Fibroblast of the aortic adventitia (primary cell): ENCODE results near the gene TPST2. TPM values are rescaled to one million over a fixed set of nuclear protein-coding genes. Genes with fewer than 3 reads are reported as not detected.
"Not testable (repeated sequence)": the region's sequence is repeated elsewhere in the genome, so short reads cannot be mapped to it uniquely, and the experiment has no call there.

Source experiments
- DNase-seq: peaks from one replicate; pipeline ENCODE4 v3.0.0-alpha.2; 2010; ENCODE audit warnings: low read depth
- H3K4me3 ChIP-seq: 2 replicates; pipeline ENCODE4 v1.5.1; 2011; ENCODE audit warnings: low read depth, mild to moderate bottlenecking, control low read depth, low read length, moderate library complexity
- total RNA-seq: library from RNA; depleted of rRNA; stranded (reverse); fragments of >200 nt; gene quantifications from 2 replicates; pipeline ENCODE4 v1.2.3, GENCODE V29; 2012; ENCODE audit warnings: low replicate concordance
- TF ChIP-seq, protein P1 (sequence below): IDR thresholded peaks from 2 replicates; pipeline ENCODE4 v1.5.1; 2011; ENCODE audit warnings: mild to moderate bottlenecking, low read length, control low read depth, inconsistent platforms; ENCODE audit not compliant: insufficient read depth

Gene TPST2
- total RNA-seq, 1 donor: 15.5 TPM

- DNase-seq: no peak
- TF ChIP-seq, protein P1, sequence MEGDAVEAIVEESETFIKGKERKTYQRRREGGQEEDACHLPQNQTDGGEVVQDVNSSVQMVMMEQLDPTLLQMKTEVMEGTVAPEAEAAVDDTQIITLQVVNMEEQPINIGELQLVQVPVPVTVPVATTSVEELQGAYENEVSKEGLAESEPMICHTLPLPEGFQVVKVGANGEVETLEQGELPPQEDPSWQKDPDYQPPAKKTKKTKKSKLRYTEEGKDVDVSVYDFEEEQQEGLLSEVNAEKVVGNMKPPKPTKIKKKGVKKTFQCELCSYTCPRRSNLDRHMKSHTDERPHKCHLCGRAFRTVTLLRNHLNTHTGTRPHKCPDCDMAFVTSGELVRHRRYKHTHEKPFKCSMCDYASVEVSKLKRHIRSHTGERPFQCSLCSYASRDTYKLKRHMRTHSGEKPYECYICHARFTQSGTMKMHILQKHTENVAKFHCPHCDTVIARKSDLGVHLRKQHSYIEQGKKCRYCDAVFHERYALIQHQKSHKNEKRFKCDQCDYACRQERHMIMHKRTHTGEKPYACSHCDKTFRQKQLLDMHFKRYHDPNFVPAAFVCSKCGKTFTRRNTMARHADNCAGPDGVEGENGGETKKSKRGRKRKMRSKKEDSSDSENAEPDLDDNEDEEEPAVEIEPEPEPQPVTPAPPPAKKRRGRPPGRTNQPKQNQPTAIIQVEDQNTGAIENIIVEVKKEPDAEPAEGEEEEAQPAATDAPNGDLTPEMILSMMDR: no peak
- no peak overlapping the region for H3K4me3 ChIP-seq
These were observed 54.9 kb downstream of the TPST2 start for GRCh38 chr22:26534874-26535602.

DNA sequence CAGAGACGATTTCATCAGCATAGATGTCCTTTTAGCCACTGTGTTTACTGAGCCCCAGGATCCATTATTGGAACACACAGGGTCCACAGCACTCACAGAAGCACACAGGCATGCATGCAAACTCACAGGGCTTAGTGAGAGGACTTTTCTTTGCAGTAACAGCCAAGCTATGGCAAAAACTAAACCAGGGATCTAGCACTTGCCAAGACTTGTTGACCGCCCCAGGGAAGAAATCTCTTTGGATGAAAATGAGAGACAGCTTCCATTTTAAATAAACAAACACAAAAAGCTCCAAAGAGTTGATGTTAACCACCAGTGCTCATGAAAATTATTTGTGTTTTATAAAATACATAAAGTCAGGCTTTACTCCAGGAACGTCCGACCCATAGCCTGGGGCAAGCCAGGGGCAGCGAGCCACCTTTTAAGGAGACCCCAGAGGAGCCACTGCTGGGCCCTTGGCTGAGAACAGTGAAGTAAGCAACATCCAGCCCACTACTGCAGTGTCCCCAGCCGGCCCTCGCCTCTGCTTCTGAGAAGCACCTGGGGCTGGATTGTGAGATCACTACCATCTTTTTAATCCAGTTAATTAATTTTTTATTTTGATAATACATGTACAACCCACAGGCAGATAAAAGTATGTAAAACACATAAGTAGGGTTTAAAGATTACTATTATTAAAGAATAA lies 55.6 kb downstream of the TPST2 start:
- DNase-seq: no peak

DNA sequence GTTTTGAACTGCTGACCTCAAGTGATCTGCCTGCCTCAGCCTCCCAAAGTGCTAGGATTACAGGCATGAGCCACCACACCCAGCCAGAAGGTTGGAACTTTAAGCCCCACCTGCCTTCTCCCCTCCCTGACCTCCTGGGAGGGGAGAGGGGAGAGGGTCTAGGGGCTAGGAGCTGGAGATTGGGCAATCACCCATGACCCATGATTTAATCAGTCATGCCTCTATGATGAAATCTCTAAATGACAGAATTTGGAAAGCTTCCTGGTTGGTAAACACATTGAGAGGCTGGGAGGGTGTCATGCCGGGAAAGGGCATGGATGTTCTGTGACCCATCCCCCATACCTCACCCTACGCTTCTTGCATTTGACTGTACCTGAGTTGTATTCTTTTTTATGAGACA lies 60.6 kb downstream of the TPST2 start:
- no peak for DNase-seq
- no peak overlapping the region for H3K4me3 ChIP-seq
- TF ChIP-seq, protein P1: no peak

More for the DNA sequence above, 55.6 kb downstream of the TPST2 start:
- no peak overlapping the region for H3K4me3 ChIP-seq
- TF ChIP-seq, protein P1: no peak

GRCh38 chr22:26528518-26528917 lies 61.4 kb downstream of the TPST2 start:
- H3K4me3 ChIP-seq, DNase-seq: not testable (repeated sequence)

DNA sequence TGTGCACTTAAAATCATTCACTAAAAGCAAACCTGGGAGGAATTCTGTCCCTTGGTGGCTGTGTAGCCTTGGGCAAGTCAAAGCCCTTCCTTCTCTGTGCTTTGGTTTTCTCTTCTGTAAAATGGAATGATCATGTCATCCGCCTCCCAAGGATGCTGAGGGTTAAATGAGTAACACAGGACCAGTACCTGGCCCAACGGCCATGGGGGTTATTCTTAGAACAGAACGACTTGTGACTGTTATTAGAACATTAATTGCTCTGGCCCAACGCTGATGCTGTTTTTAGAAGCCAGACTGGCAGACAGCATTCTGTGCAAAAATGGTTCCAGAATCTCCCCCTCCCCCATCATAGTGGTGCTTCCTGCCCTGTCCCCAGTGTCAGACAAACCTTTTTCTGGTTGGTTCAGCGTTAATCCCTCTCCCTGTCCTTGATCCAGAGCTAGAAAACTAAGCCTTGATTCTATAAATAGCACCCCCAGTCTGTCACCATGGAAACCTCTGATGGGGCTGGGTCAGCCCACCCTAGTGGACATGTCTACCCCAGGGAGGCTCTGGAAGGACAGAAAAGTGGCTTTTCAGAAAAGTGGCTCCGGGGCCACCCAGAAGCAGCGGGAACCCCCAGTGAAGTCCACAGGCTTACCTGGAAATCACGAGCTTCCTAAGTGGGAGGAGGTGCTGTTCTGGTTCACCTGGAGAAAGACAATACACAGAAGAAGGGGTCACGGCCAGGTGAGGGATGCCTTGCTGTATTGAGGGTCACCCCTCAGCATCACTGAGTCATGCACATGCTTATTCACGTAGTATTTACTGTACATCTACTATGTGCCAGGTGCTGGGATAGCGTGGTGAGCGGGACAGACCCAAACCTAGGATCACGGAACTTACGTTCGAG lies 62.1 kb downstream of the TPST2 start:
- TF ChIP-seq, protein P1: no peak
- no peak overlapping the region for H3K4me3 ChIP-seq
- DNase-seq: no peak

DNA sequence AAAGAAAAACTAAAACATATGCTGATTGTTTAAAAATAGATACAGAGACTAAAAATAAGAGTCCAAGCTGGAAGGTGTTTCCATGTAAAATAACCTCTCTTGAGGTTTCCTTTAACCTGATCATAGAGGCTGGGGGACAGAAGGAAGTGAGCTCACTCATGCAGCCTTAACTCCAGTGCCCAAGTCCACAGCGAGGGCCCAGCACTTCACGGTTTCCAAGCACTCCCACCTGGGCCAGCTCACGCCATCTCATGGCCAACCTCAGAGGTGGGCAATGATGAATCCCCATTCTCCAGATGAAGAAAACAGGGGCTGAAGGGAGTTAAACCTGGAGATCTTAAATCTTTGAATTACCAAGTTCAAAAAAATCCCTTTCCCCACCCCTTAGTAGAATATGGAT lies 62.8 kb downstream of the TPST2 start:
- TF ChIP-seq, protein P1: no peak

More for the DNA sequence above, 62.8 kb downstream of the TPST2 start:
- H3K4me3 ChIP-seq: no peak overlapping the region
- DNase-seq: no peak
